Activated CD8-positive, alpha-beta T cell treated with anti-CD3 and anti-CD28 coated beads for 36 hours (primary cell): Measurements from ENCODE around the gene THSD7B. TPM values are rescaled to one million over a fixed set of nuclear protein-coding genes. Genes with fewer than 3 reads are reported as not detected.

Experiments
- ATAC-seq: fragments of 200-7000 bp; cut with Tn5 transposase; one replicate; pipeline ENCODE4 v1.10.0; 2021; ENCODE audit warnings: mild to moderate bottlenecking, moderate library complexity
- CTCF ChIA-PET: fragments of 350-600 bp; sonication (Branson Sonifier 250); formaldehyde crosslinking; loops from one replicate; lab custom pipeline; 2021; ENCODE audit warnings: antibody characterized with exemption; lab: Charles Lee
- POLR2A ChIA-PET: fragments of 350-600 bp; sonication (Branson Sonifier 250); formaldehyde crosslinking; loops from one replicate; lab custom pipeline; 2021; ENCODE audit warnings: antibody characterized with exemption; lab: Charles Lee
- DNase-seq: peaks from one replicate; pipeline ENCODE4 v3.0.0-alpha.2; 2020
- H3K27ac Mint-ChIP-seq: one replicate; pipeline ENCODE4 v1.8.0; 2021; ENCODE audit warnings: mild to moderate bottlenecking, mixed read lengths
- H3K27me3 Mint-ChIP-seq: one replicate; pipeline ENCODE4 v1.8.0; 2021; ENCODE audit warnings: mixed read lengths
- H3K36me3 Mint-ChIP-seq: one replicate; pipeline ENCODE4 v1.8.0; 2021; ENCODE audit warnings: low read depth, mixed read lengths
- H3K4me1 Mint-ChIP-seq: one replicate; pipeline ENCODE4 v1.8.0; 2021; ENCODE audit warnings: low read depth, mixed read lengths
- H3K4me3 Mint-ChIP-seq: one replicate; pipeline ENCODE4 v1.8.0; 2021; ENCODE audit warnings: mild to moderate bottlenecking, moderate library complexity, mixed read lengths
- H3K9me3 Mint-ChIP-seq: one replicate; pipeline ENCODE4 v1.8.0; 2021; ENCODE audit warnings: mixed read lengths
- intact Hi-C: fragments of 100-400 bp; cut with micrococcal nuclease; formaldehyde crosslinking; loops from one replicate; pipeline ENCODE4 v1.10.0; 2022
- total RNA-seq, 2 experiments: library from RNA; stranded (reverse); gene quantifications; one replicate each; pipeline ENCODE4 v1.2.3, GENCODE V29; 2021
- TF ChIP-seq, protein P1 (sequence below): fragments of 200-600 bp; IDR thresholded peaks from one replicate; pipeline ENCODE4 v1.8.0; 2022; ENCODE audit warnings: antibody characterized with exemption, mild to moderate bottlenecking

Gene THSD7B
- total RNA-seq, 2 experiments from 2014 or later: not detected

GRCh38 chr2:137229834-137230233 is 464.5 kb downstream of the THSD7B start:
- ATAC-seq: no peak
- H3K4me3 Mint-ChIP-seq: no peak overlapping the region
- H3K9me3 Mint-ChIP-seq: no peaks in the 10 kb centered on the region
- intact Hi-C loops: no loop called here
- ChIA-PET CTCF (no interaction called here), POLR2A (no interaction called here)
- H3K27ac Mint-ChIP-seq: no peak overlapping the region
- H3K27me3 Mint-ChIP-seq: no peaks in the 10 kb centered on the region
- no peaks in the 10 kb centered on the region for H3K36me3 Mint-ChIP-seq
- TF ChIP-seq, protein P1, sequence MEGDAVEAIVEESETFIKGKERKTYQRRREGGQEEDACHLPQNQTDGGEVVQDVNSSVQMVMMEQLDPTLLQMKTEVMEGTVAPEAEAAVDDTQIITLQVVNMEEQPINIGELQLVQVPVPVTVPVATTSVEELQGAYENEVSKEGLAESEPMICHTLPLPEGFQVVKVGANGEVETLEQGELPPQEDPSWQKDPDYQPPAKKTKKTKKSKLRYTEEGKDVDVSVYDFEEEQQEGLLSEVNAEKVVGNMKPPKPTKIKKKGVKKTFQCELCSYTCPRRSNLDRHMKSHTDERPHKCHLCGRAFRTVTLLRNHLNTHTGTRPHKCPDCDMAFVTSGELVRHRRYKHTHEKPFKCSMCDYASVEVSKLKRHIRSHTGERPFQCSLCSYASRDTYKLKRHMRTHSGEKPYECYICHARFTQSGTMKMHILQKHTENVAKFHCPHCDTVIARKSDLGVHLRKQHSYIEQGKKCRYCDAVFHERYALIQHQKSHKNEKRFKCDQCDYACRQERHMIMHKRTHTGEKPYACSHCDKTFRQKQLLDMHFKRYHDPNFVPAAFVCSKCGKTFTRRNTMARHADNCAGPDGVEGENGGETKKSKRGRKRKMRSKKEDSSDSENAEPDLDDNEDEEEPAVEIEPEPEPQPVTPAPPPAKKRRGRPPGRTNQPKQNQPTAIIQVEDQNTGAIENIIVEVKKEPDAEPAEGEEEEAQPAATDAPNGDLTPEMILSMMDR: no peak
- H3K4me1 Mint-ChIP-seq: no peaks in the 10 kb centered on the region
- DNase-seq: no peak

- H3K27ac Mint-ChIP-seq: no peak overlapping the region
- intact Hi-C loops: no loop called here
- ChIA-PET POLR2A (no interaction called here), CTCF (no interaction called here)
- TF ChIP-seq, protein P1: no peak
- no peak overlapping the region for H3K4me3 Mint-ChIP-seq
- H3K4me1 Mint-ChIP-seq: no peaks in the 10 kb centered on the region
- H3K36me3 Mint-ChIP-seq: no peaks in the 10 kb centered on the region
- ATAC-seq: no peak
- H3K9me3 Mint-ChIP-seq: no peaks in the 10 kb centered on the region
- no peak for DNase-seq
- H3K27me3 Mint-ChIP-seq: no peaks in the 10 kb centered on the region
Measured at GRCh38 chr2:137231628-137232027, 466.3 kb downstream of the THSD7B start.

DNA sequence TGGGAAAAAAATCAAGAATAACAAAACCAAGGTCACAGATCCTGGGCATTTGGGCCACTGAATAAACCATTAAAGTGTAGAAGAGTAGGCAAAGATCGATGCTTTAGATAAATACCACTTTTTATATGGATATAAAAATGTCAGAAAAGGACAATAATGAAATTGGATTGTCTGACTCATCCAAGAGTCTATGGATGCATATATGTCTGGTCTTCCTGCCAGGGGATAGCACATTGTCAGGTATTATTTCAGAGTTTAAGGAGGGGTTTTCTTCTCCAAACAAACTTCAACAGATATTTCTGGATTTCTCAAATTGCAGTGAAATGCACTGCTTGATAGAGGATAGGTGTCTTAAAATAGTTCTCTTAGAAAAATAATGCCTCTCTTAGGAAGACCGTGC is 466.7 kb downstream of the THSD7B start:
- no peaks in the 10 kb centered on the region for H3K4me1 Mint-ChIP-seq
- no peak overlapping the region for H3K27ac Mint-ChIP-seq
- DNase-seq (no peak), ATAC-seq (no peak)
- intact Hi-C loops: no loop called here
- POLR2A ChIA-PET: no interaction called here
- H3K27me3 Mint-ChIP-seq: no peaks in the 10 kb centered on the region
- no peaks in the 10 kb centered on the region for H3K9me3 Mint-ChIP-seq
- TF ChIP-seq, protein P1: no peak
- CTCF ChIA-PET: no interaction called here
- H3K4me3 Mint-ChIP-seq: no peak overlapping the region
- H3K36me3 Mint-ChIP-seq: no peaks in the 10 kb centered on the region

GRCh38 chr2:137233091-137233490 is 467.7 kb downstream of the THSD7B start:
- CTCF ChIA-PET: no interaction called here
- no peaks in the 10 kb centered on the region for H3K27me3 Mint-ChIP-seq
- ATAC-seq (no peak), DNase-seq (no peak)
- no peaks in the 10 kb centered on the region for H3K36me3 Mint-ChIP-seq
- TF ChIP-seq, protein P1: no peak
- intact Hi-C loops: no loop called here
- no peaks in the 10 kb centered on the region for H3K4me1 Mint-ChIP-seq
- POLR2A ChIA-PET: no interaction called here
- H3K27ac Mint-ChIP-seq: no peak overlapping the region
- H3K9me3 Mint-ChIP-seq: no peaks in the 10 kb centered on the region
- no peak overlapping the region for H3K4me3 Mint-ChIP-seq

- H3K36me3 Mint-ChIP-seq: no peaks in the 10 kb centered on the region
- H3K9me3 Mint-ChIP-seq: peaks cover 3% of the 10 kb centered on the region
- ChIA-PET POLR2A (no interaction called here), CTCF (no interaction called here)
- TF ChIP-seq, protein P1: no peak
- H3K27ac Mint-ChIP-seq: no peak overlapping the region
- no peak overlapping the region for H3K4me3 Mint-ChIP-seq
- H3K4me1 Mint-ChIP-seq: no peaks in the 10 kb centered on the region
- ATAC-seq (no peak), DNase-seq (no peak)
- H3K27me3 Mint-ChIP-seq: no peaks in the 10 kb centered on the region
- intact Hi-C loops: no loop called here
Measured at GRCh38 chr2:137237055-137237454, 471.7 kb downstream of the THSD7B start.
